CD8-positive, alpha-beta memory T cell (primary cell): ENCODE results near the gene RAD51. TPM values are rescaled to one million over a fixed set of nuclear protein-coding genes. Genes with fewer than 3 reads are reported as not detected.
"Not testable (repeated sequence)": the region's sequence is repeated elsewhere in the genome, so short reads cannot be mapped to it uniquely, and the experiment has no call there.

Experiments used
- CTCF ChIA-PET: fragments of 350-600 bp; sonication (Branson Sonifier 250); formaldehyde crosslinking; loops from one replicate; lab custom pipeline; 2021; ENCODE audit warnings: antibody characterized with exemption; lab: Charles Lee
- POLR2A ChIA-PET: fragments of 350-600 bp; sonication (Branson Sonifier 250); formaldehyde crosslinking; loops from one replicate; lab custom pipeline; 2021; ENCODE audit warnings: antibody characterized with exemption; lab: Charles Lee
- DNase-seq, 5 donors: peaks; one replicate each; pipeline versions ENCODE4 v3.0.0 to v3.0.0-alpha.2; 2020 to 2022; ENCODE audit warnings: mixed read lengths in 1 of 5
- H3K27ac ChIP-seq: one replicate; pipeline ENCODE4 v1.7.0; 2013; ENCODE audit warnings: low read depth, mild to moderate bottlenecking, low read length, moderate library complexity
- H3K27me3 ChIP-seq: 2 replicates; pipeline ENCODE4 v1.7.0; 2013; ENCODE audit warnings: low read length, mild to moderate bottlenecking; ENCODE audit not compliant: insufficient read depth, poor library complexity, severe bottlenecking
- H3K36me3 ChIP-seq: 2 replicates; pipeline ENCODE4 v1.7.0; 2013; ENCODE audit warnings: mild to moderate bottlenecking, low read length, moderate library complexity; ENCODE audit not compliant: insufficient read depth
- H3K4me1 ChIP-seq: 2 replicates; pipeline ENCODE4 v1.7.0; 2013; ENCODE audit warnings: mild to moderate bottlenecking, low read length, moderate library complexity; ENCODE audit not compliant: insufficient read depth
- H3K4me3 ChIP-seq: 2 replicates; pipeline ENCODE4 v1.7.0; 2013; ENCODE audit warnings: mild to moderate bottlenecking, low read length
- H3K9me3 ChIP-seq: 2 replicates; pipeline ENCODE4 v1.7.0; 2013; ENCODE audit warnings: mild to moderate bottlenecking, low read length
- H3K27ac Mint-ChIP-seq, 8 donors: one replicate each; pipeline ENCODE4 v1.8.0; 2020 to 2021; ENCODE audit warnings: mixed read lengths in 8 of 8, mild to moderate bottlenecking in 6 of 8, inconsistent platforms in 3 of 8, moderate library complexity in 3 of 8
- H3K27me3 Mint-ChIP-seq, 2 donors: one replicate each; pipeline ENCODE4 v1.8.0; 2020 to 2021; ENCODE audit warnings: mixed read lengths in 2 of 2, mild to moderate bottlenecking in 1 of 2, moderate library complexity in 1 of 2
- H3K36me3 Mint-ChIP-seq, 3 donors: one replicate each; pipeline ENCODE4 v1.8.0; 2020 to 2021; ENCODE audit warnings: mixed read lengths in 3 of 3, inconsistent platforms in 1 of 3, mild to moderate bottlenecking in 1 of 3
- H3K4me1 Mint-ChIP-seq, 3 donors: one replicate each; pipeline ENCODE4 v1.8.0; 2020 to 2021; ENCODE audit warnings: mixed read lengths in 3 of 3, inconsistent platforms in 1 of 3, mild to moderate bottlenecking in 1 of 3
- H3K4me3 Mint-ChIP-seq, 7 donors: one replicate each; pipeline ENCODE4 v1.8.0; 2020 to 2021; ENCODE audit warnings: mixed read lengths in 7 of 7, mild to moderate bottlenecking in 6 of 7, moderate library complexity in 4 of 7, inconsistent platforms in 2 of 7
- H3K9me3 Mint-ChIP-seq, 5 donors: one replicate each; pipeline ENCODE4 v1.8.0; 2020 to 2022; ENCODE audit warnings: mixed read lengths in 5 of 5, mild to moderate bottlenecking in 3 of 5, moderate library complexity in 2 of 5, inconsistent platforms in 1 of 5
- polyA plus RNA-seq: library from polyadenylated mRNA; unstranded; fragments of 300-500 nt; fragmentation: Illumina TruSeq; gene quantifications from one replicate; pipeline ENCODE4 v1.2.3, GENCODE V29; 2021
- total RNA-seq, 2 experiments: library from RNA; stranded (reverse); gene quantifications; one replicate each; pipeline ENCODE4 v1.2.3, GENCODE V29; 2021

RAD51 gene
- 10 to 100 TPM; 54.3 to 57.6 TPM for total RNA-seq
- polyA plus RNA-seq: 1.7 TPM

DNA sequence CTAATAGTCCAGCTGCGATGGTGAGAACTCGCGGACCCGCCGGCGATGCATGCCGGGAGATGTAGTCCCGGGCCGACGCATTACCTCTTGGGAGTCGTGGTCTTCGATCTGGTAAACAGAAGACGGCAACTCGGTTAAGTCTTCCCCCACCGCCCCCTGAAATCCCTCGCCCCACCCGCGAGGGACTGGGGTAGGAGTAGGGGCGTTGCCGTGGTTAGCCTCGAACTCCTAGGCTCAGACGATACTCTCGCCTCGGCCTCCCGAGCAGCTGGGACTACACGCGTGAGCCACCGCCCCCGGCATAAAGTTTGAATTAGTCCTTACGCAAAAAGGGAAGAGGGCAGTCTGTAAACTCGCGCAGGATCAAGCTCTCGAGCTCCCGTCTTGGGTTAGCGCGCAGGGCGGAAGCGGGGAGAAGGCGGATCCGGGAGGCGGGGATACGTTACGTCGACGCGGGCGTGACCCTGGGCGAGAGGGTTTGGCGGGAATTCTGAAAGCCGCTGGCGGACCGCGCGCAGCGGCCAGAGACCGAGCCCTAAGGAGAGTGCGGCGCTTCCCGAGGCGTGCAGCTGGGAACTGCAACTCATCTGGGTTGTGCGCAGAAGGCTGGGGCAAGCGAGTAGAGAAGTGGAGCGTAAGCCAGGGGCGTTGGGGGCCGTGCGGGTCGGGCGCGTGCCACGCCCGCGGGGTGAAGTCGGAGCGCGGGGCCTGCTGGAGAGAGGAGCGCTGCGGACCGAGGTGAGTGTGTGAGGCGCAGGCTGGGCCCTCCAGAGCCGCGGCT is at the start of gene RAD51:
TSS of gene RAD51 (plus strand) at position 487 of the 781 bp plus-strand sequence. CDS start 3,585 bp downstream, outside the sequence.
- Histone ChIP-seq H3K36me3 (no peaks in the 10 kb centered on the region), H3K27me3 (no peaks in the 10 kb centered on the region), H3K9me3 (no peaks in the 10 kb centered on the region), H3K27ac (peak within 1 kb of the TSS; percentile 98), H3K4me3 (peak within 1 kb of the TSS; percentile 96), H3K4me1 (peaks cover 8% of the 10 kb centered on the region)
- Mint-ChIP-seq H3K27ac (peak within 1 kb of the TSS; percentile 91 to 99 (median 98)), H3K27me3 (no peaks in the 10 kb centered on the region), H3K9me3 (no peaks in the 10 kb centered on the region), H3K36me3 (peaks cover 0 to 27% (median 1%) of the 10 kb centered on the region in 3 donors), H3K4me1 (peaks cover 19 to 28% (median 20%) of the 10 kb centered on the region in 3 donors), H3K4me3 (peak within 1 kb of the TSS; percentile 92 to 99 (median 96))
- CTCF ChIA-PET: interaction anchor here (0.8 to 3.9 kb wide), 9 partner anchors 16 to 255 kb away, joined by 3 to 16 read pairs (median 6); partner anchors contain the start of genes BAHD1 and VPS18
- POLR2A ChIA-PET: interaction anchor here (0.5 to 2.3 kb wide), 15 partner anchors 9 to 536 kb away, joined by 3 to 11 read pairs (median 3); partner anchors contain the start of genes C15orf62, CHP1, DNAJC17 and EXD1
- DNase-seq: peak; percentile 86 to 94 (median 90)

DNA sequence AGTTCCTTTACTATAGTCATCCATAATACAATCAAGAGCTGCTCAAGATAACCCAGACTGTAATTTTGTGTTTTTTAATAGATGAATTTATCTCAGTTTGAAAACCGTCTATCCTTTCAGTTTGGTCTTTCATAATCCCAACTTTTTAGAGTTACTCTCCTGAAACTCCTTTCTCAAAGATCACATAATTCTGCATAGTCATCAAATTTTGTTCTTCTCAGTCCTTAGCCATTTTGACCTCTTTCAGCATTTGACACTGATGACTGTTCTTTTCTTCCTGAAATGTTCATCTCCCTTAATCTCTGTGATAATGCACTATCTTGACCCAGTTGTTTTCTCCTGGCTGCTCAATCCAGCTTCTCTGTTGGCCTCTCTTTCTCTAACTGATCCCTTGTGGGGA is 47.5 kb upstream of the RAD51 start:
- Histone ChIP-seq H3K36me3 (no peaks in the 10 kb centered on the region), H3K9me3 (no peaks in the 10 kb centered on the region), H3K27ac (no peak overlapping the region), H3K4me1 (no peaks in the 10 kb centered on the region), H3K27me3 (no peaks in the 10 kb centered on the region), H3K4me3 (no peak overlapping the region)
- Mint-ChIP-seq H3K4me3 (no peak overlapping the region), H3K27ac (no peak overlapping the region), H3K27me3 (no peaks in the 10 kb centered on the region), H3K4me1 (no peaks in the 10 kb centered on the region), H3K9me3 (no peaks in the 10 kb centered on the region), H3K36me3 (no peaks in the 10 kb centered on the region)
- ChIA-PET CTCF (interaction anchor here (1.2 kb wide), 1 partner anchor 212 kb away, joined by 3 read pairs; no protein-coding TSS in a partner anchor), POLR2A (interaction anchor here (0.6 kb wide), 1 partner anchor 14 kb away, joined by 3 read pairs; no protein-coding TSS in a partner anchor)
- no peak for DNase-seq

DNA sequence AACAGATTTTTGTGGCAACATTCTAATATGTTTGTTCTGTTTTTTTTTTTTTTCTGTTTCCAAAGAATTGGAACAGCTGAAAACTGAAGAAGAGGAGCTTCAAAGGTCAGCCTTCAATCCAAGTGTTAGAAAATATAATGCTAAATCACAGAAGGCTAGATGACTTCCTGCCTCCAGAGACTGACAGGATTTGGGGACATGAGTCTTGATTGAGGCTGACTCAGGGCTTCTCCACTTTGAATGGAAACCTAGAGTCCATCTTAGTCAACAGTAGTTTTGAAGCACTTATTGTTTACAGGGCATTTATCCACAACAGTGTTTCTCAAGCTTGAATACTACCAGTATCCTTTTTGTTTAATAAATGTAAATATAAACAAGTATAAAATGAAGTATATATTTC is 44.5 kb upstream of the RAD51 start:
- no peaks in the 10 kb centered on the region for H3K9me3 ChIP-seq
- H3K9me3 Mint-ChIP-seq: no peaks in the 10 kb centered on the region
- no peaks in the 10 kb centered on the region for H3K4me1 Mint-ChIP-seq
- no peak overlapping the region for H3K4me3 Mint-ChIP-seq
- POLR2A ChIA-PET: interaction anchor here (0.7 kb wide), 1 partner anchor 157 kb away, joined by 3 read pairs; the partner anchor contains the start of gene DNAJC17
- DNase-seq: no peak
- no peaks in the 10 kb centered on the region for H3K4me1 ChIP-seq
- CTCF ChIA-PET: interaction anchor here (0.7 kb wide), 1 partner anchor 682 kb away, joined by 3 read pairs; no protein-coding TSS in a partner anchor
- H3K27me3 Mint-ChIP-seq: no peaks in the 10 kb centered on the region
- no peak overlapping the region for H3K4me3 ChIP-seq
- H3K36me3 Mint-ChIP-seq: no peaks in the 10 kb centered on the region
- H3K27ac ChIP-seq: no peak overlapping the region
- H3K27ac Mint-ChIP-seq: no peak overlapping the region
- H3K27me3 ChIP-seq: no peaks in the 10 kb centered on the region
- no peaks in the 10 kb centered on the region for H3K36me3 ChIP-seq

DNA sequence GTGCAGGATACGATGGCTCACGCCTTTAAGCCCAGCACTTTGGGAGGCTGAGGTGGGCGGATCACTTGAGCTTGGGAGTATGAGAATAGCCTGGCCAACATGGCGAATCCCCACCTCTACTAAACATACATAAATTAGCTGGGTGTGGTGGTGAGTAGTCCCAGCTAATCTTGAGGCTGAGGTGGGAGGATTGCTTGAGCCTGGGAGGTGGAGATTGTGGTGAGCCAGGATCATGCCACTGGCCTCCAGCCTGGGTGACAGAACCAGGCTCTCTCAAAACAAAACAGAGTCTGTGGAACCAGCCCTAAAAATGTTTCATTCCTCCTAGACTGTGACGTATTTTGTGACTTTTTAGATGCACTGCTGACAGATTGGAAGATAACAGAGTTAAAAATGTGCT is 34.3 kb upstream of the RAD51 start:
- Mint-ChIP-seq H3K4me1 (no peaks in the 10 kb centered on the region), H3K27me3 (no peaks in the 10 kb centered on the region), H3K4me3 (no peak overlapping the region), H3K27ac (no peak overlapping the region), H3K9me3 (no peaks in the 10 kb centered on the region), H3K36me3 (no peaks in the 10 kb centered on the region)
- Histone ChIP-seq H3K9me3 (no peaks in the 10 kb centered on the region), H3K4me3 (no peak overlapping the region), H3K4me1 (no peaks in the 10 kb centered on the region), H3K27ac (no peak overlapping the region), H3K36me3 (no peaks in the 10 kb centered on the region), H3K27me3 (no peaks in the 10 kb centered on the region)
- no peak for DNase-seq
- ChIA-PET CTCF (no interaction called here), POLR2A (no interaction called here)

DNA sequence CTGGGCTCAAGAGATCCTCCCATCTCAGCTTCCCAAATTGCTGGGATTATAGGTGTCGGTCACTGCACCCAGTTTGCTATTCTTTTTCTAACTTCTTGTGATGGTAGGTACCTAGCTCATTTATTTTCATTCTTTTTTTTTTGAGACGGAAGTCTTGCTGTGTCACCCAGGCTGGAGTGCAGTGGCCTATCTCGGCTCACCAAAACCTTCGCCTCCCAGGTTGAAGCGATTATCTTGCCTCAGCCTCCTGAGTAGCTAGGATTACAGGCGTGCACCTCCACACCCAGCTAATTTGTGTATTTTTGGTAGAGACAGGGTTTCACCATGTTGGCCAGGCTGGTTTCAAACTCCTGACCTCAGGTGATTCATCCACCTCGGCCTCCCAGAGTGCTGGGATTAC is 30.1 kb upstream of the RAD51 start:
- Mint-ChIP-seq H3K9me3 (no peaks in the 10 kb centered on the region), H3K4me3 (no peak overlapping the region), H3K36me3 (no peaks in the 10 kb centered on the region), H3K4me1 (no peaks in the 10 kb centered on the region), H3K27ac (peak overlapping the region in 1 of 8 donors; percentile 20), H3K27me3 (no peaks in the 10 kb centered on the region)
- CTCF ChIA-PET: no interaction called here
- Histone ChIP-seq H3K27ac (no peak overlapping the region), H3K36me3 (no peaks in the 10 kb centered on the region), H3K4me1 (no peaks in the 10 kb centered on the region), H3K9me3 (no peaks in the 10 kb centered on the region), H3K27me3 (no peaks in the 10 kb centered on the region), H3K4me3 (no peak overlapping the region)
- POLR2A ChIA-PET: no interaction called here
- no peak for DNase-seq

DNA sequence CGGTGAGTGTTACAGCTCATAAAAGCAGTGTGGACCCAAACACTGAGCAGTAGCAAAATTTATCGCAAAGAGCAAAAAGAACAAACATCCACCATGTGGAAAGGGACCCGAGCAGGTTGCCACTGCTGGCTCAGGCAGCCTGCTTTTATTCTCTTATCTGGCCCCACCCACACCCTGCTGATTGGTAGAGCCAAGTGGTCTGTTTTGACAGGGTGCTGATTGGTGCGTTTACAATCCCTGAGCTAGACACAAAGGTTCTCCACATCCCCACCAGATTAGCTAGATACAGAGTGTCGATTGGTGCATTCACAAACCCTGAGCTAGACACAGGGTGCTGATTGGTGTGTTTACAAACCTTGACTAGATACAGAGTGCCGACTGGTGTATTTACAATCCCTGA is 18.7 kb upstream of the RAD51 start:
- H3K27me3 ChIP-seq, DNase-seq, H3K36me3 ChIP-seq, H3K9me3 Mint-ChIP-seq, H3K4me3 Mint-ChIP-seq, H3K27ac ChIP-seq, H3K36me3 Mint-ChIP-seq, H3K4me1 ChIP-seq, H3K4me1 Mint-ChIP-seq, H3K4me3 ChIP-seq, H3K27me3 Mint-ChIP-seq, H3K9me3 ChIP-seq, POLR2A ChIA-PET: not testable (repeated sequence)
- CTCF ChIA-PET: interaction anchor here (5.3 kb wide), 1 partner anchor 108 kb away, joined by 65 read pairs; no protein-coding TSS in a partner anchor
- peak overlapping the region in 1 of 8 donors; percentile 43 for H3K27ac Mint-ChIP-seq

DNA sequence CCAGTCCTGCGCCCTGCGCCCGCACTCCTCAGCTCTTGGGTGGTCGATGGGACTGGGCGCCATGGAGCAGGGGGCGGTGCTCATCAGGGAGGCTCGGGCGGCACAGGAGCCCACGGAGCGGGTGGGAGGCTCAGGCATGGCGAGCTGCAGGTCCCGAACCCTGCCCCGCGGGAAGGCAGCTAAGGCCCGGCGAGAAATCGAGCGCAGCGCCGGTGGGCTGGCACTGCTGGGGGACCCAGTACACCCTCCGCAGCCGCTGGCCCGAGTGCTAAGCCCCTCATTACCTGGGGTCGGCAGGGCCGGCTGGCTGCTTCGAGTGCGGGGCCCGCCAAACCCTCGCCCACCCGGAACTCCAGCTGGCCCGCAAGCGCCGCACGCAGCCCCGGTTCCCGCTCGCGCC is 18.1 kb upstream of the RAD51 start:
- DNase-seq, H3K36me3 Mint-ChIP-seq, POLR2A ChIA-PET, H3K27ac Mint-ChIP-seq, H3K36me3 ChIP-seq, H3K9me3 ChIP-seq, H3K4me3 Mint-ChIP-seq, H3K27me3 ChIP-seq, H3K27ac ChIP-seq, H3K4me1 Mint-ChIP-seq, H3K4me1 ChIP-seq, H3K4me3 ChIP-seq, H3K9me3 Mint-ChIP-seq, H3K27me3 Mint-ChIP-seq: not testable (repeated sequence)
- CTCF ChIA-PET: interaction anchor here (5.3 kb wide), 1 partner anchor 107 kb away, joined by 65 read pairs; no protein-coding TSS in a partner anchor

DNA sequence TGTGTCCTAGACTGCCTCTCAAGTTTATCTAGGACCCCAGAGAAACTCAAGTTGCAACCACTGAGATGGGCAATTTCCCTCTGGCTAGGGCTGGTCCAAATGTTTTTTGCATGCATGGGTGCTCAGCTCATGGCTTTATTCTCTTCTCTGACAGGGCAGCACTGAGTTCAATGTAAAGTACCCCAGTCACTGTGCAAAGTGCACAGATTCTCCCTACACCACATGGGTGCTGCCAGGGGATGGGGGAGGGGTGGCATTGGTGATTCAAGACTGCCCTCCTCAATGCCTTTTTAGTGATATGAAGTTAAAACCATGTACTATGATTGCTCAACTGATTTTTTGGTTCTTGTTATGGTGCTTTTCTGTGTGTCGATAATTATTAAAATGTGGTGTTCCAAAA is 14.8 kb upstream of the RAD51 start:
- H3K4me3 Mint-ChIP-seq: no peak overlapping the region
- ChIA-PET POLR2A (no interaction called here), CTCF (interaction anchor here (1.0 to 5.3 kb wide), 6 partner anchors 9 to 205 kb away, joined by 3 to 65 read pairs (median 4); no protein-coding TSS in a partner anchor)
- no peak overlapping the region for H3K27ac Mint-ChIP-seq
- Histone ChIP-seq H3K36me3 (no peaks in the 10 kb centered on the region), H3K4me1 (no peaks in the 10 kb centered on the region), H3K27ac (no peak overlapping the region), H3K27me3 (no peaks in the 10 kb centered on the region), H3K4me3 (no peak overlapping the region), H3K9me3 (no peaks in the 10 kb centered on the region)
- H3K36me3 Mint-ChIP-seq: no peaks in the 10 kb centered on the region
- H3K4me1 Mint-ChIP-seq: peaks cover 3 to 7% (median 5%) of the 10 kb centered on the region in 3 donors
- no peaks in the 10 kb centered on the region for H3K9me3 Mint-ChIP-seq
- H3K27me3 Mint-ChIP-seq: no peaks in the 10 kb centered on the region
- no peak for DNase-seq
